ENCODE results near the gene LUZP1. TPM values are rescaled to one million over a fixed set of nuclear protein-coding genes. Genes with fewer than 3 reads are reported as not detected.

Gene LUZP1
- total RNA-seq, 1 donor from 2014 or later: 29.9 TPM

DNA sequence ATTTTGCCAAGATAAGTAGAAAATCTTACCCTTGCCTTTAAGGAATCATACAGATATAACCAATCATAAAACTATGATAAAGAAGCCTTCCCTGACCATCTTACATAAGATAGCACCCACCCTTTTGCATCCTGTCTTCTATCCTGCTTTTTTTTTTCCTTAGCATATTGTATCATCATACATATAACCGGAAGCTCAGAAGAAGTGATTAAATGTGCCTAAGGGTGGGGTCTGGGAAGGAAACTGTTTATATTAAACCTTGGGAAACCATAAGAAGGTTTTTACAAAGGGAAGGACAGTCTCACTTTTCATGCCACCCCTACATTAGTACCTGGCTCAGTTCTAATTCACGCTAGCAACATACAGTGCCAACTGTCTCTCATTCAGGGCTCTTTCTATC lies 66.8 kb downstream of the LUZP1 start:
- intact Hi-C loops (cut with micrococcal nuclease): no loop called here
- H3K4me1 ChIP-seq: peaks cover 63% of the 10 kb centered on the region
- peaks cover 10% of the 10 kb centered on the region for H3K36me3 ChIP-seq
- DNase-seq: no peak
- no peaks in the 10 kb centered on the region for H3K9me3 ChIP-seq (replicated peaks)
- H3K27ac ChIP-seq (replicated peaks): peak overlapping the region; percentile 72
- H3K4me3 ChIP-seq: no peak overlapping the region
- no peaks in the 10 kb centered on the region for H3K27me3 ChIP-seq (ENCODE audit: low read depth)
- TF ChIP-seq, protein P1, sequence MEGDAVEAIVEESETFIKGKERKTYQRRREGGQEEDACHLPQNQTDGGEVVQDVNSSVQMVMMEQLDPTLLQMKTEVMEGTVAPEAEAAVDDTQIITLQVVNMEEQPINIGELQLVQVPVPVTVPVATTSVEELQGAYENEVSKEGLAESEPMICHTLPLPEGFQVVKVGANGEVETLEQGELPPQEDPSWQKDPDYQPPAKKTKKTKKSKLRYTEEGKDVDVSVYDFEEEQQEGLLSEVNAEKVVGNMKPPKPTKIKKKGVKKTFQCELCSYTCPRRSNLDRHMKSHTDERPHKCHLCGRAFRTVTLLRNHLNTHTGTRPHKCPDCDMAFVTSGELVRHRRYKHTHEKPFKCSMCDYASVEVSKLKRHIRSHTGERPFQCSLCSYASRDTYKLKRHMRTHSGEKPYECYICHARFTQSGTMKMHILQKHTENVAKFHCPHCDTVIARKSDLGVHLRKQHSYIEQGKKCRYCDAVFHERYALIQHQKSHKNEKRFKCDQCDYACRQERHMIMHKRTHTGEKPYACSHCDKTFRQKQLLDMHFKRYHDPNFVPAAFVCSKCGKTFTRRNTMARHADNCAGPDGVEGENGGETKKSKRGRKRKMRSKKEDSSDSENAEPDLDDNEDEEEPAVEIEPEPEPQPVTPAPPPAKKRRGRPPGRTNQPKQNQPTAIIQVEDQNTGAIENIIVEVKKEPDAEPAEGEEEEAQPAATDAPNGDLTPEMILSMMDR (IDR thresholded peaks at IDR 0.05; ENCODE audit: borderline replicate concordance): no peak

DNA sequence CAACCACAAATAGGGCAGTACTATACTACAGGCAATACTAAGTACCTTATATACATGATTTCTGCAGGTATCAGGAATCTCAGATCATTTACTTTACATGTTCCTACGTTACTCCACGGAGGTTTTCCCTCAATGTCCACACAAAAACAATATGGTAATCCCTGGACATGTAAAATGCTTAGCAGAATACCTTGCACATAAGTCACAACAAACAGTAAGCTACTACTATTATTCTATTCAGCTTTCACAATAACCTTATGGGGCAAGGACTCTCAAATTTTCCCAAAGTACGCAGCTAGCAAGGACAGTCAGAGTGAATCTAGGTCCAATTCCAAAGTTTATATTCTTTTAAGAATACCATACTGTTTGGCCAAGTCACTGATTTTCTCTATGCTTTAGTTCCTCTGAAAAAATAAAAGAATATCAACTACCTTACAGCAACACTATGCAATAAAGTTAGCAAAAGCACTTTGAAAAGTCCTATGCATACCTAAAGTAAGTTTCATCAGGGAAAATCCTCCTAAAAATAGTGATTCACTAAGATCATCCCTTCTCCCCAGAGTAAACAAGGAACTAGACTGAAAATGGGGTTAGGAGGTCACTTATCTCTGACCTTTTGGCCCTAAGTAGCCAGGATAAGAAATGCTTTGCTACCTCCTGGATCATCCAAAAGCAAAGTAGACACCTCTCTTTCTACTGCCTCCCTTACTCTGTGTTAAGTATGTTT lies 67.4 kb downstream of the LUZP1 start:
- H3K4me1 ChIP-seq: peaks cover 63% of the 10 kb centered on the region
- intact Hi-C loops (cut with micrococcal nuclease): no loop called here
- DNase-seq: no peak

DNA sequence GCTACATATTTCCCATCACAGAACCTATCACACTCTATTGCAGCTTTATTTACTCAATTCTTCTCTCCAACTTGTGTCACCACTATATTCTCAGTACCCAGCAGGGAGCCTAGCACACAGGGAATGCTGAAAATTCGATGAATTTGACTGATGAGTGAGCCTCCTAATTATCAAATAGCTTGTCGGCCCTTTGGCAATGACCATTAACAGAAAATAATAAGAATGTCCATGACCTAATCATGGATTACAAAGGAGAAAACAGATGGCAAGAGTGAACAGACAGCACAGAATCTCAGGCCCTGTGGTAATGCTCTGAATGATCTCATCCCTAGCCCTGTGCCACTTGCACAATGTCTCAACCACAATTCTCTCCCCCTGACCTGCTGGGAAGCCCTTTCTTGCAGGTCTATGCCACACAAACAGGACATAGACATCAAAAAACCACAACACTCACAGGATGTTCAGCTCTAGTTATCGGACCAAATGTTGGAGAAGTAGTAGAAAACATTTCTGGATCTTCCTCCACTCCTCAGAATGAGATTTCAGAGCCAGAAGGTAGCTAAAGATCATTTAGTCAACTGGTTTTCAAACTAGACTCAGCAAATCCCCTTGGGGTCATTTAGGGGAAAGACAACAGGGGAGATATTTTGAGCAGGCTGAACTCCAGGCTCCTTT lies 68.4 kb downstream of the LUZP1 start:
- intact Hi-C loops (cut with micrococcal nuclease): no loop called here

More for the DNA sequence above, 67.4 kb downstream of the LUZP1 start:
- H3K4me3 ChIP-seq: no peak overlapping the region
- H3K27ac ChIP-seq (replicated peaks): peak overlapping the region; percentile 72
- H3K9me3 ChIP-seq (replicated peaks): no peaks in the 10 kb centered on the region
- TF ChIP-seq, protein P1 (IDR thresholded peaks at IDR 0.05; ENCODE audit: borderline replicate concordance): no peak
- no peaks in the 10 kb centered on the region for H3K27me3 ChIP-seq (ENCODE audit: low read depth)
- H3K36me3 ChIP-seq: peaks cover 7% of the 10 kb centered on the region

DNA sequence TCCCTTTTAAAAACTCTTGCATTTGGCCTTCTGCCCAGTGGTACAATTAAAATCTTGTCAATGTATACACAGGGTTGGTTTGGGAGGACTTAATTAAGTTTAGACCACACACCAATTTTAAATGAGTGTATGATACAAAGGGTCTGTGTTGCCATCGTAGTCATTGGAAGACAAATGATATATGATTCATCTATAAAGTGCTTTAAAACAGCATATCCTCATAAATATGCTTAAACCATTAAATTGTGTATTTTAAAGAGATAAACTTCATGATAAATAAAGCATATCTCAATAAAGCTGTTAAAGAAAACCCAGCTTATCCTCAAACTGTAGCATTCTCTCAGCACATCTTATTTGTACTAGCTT lies 69.5 kb downstream of the LUZP1 start:
- no peaks in the 10 kb centered on the region for H3K27me3 ChIP-seq (ENCODE audit: low read depth)
- peaks cover 58% of the 10 kb centered on the region for H3K4me1 ChIP-seq
- H3K9me3 ChIP-seq (replicated peaks): no peaks in the 10 kb centered on the region
- intact Hi-C loops (cut with micrococcal nuclease): loop anchor here (2.0 kb wide), 1 partner anchor 86 kb away; no protein-coding TSS in a partner anchor
- TF ChIP-seq, protein P1 (IDR thresholded peaks at IDR 0.05; ENCODE audit: borderline replicate concordance): no peak
- peaks cover 7% of the 10 kb centered on the region for H3K36me3 ChIP-seq
- peak overlapping the region; percentile 37 for H3K27ac ChIP-seq (replicated peaks)
- DNase-seq: no peak
- H3K4me3 ChIP-seq: no peak overlapping the region

More for the DNA sequence above, 68.4 kb downstream of the LUZP1 start:
- TF ChIP-seq, protein P1 (IDR thresholded peaks at IDR 0.05; ENCODE audit: borderline replicate concordance): no peak
- Histone ChIP-seq H3K36me3 (peaks cover 5% of the 10 kb centered on the region), H3K4me1 (peaks cover 63% of the 10 kb centered on the region), H3K4me3 (no peak overlapping the region), H3K27me3 (ENCODE audit: low read depth) (no peaks in the 10 kb centered on the region), H3K9me3 (replicated peaks) (no peaks in the 10 kb centered on the region), H3K27ac (replicated peaks) (peak overlapping the region; percentile 72)
- no peak for DNase-seq

DNA sequence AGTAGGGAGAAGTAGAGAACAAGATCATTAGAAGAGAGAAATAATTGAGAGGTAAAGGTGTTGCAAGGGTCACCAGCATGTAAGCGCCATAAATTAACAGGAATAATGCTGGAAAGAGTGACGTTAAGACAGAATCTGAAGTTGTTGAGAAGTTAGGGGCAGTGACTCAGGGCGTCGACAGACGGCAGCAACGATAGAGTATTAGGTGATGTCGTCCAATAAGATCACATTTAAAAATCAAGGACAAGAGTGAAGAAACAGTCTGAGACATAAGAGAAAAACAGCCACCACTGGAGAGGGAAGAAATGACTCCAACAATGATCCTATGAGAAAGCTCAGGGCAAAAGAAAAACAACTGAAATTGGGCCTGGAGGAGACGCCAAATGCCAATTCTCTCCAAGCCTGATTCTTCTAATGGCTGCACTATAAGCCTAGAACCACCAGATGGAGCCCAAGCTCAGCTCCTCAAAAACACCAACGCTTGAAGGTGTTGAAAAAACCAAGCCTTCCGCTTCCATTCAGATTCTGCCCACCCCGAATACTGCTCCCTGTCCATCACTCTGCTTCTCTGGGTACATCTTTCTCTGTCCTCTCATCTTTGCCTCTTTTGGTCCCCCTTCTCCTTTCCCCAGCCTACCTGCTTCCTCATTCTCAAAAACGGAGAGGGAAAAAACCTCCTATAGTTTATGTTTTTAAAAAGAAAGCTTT lies 70.0 kb downstream of the LUZP1 start:
- no peak overlapping the region for H3K4me3 ChIP-seq
- H3K36me3 ChIP-seq: peaks cover 13% of the 10 kb centered on the region
- peak overlapping the region; percentile 37 for H3K27ac ChIP-seq (replicated peaks)
- intact Hi-C loops (cut with micrococcal nuclease): loop anchor here (2.0 kb wide), 1 partner anchor 86 kb away; no protein-coding TSS in a partner anchor
- no peaks in the 10 kb centered on the region for H3K9me3 ChIP-seq (replicated peaks)
- DNase-seq: peak; percentile 24
- peaks cover 54% of the 10 kb centered on the region for H3K4me1 ChIP-seq
- H3K27me3 ChIP-seq (ENCODE audit: low read depth): no peaks in the 10 kb centered on the region
- TF ChIP-seq, protein P1 (IDR thresholded peaks at IDR 0.05; ENCODE audit: borderline replicate concordance): peak; percentile 96

Measured in left ventricle myocardium inferior (tissue), 1 donor.